MCF 10A (cell line): ENCODE data around the gene INSIG1. TPM values are rescaled to one million over a fixed set of nuclear protein-coding genes. Genes with fewer than 3 reads are reported as not detected.

Source experiments
- BruUV-seq: library from RNA; stranded (reverse); fragments of 400-500 nt; replicated peaks from 2 replicates; lab custom pipeline; 2021; lab: Mats Ljungman, UMichigan
- CTCF ChIA-PET: fragments of 300-600 bp; sonication (Branson Sonifier 250); formaldehyde crosslinking; extraction: SDS; loops from one replicate; lab custom pipeline; 2021; ENCODE audit warnings: antibody characterized with exemption, inconsistent platforms; lab: Yijun Ruan, JAX
- POLR2A ChIA-PET: fragments of 300-600, 350-650 bp; sonication (Branson Sonifier 250); formaldehyde crosslinking; extraction: SDS; loops from one replicate; lab custom pipeline; 2020; ENCODE audit warnings: antibody characterized with exemption, inconsistent platforms; lab: Yijun Ruan, JAX
- DNase-seq: peaks from one replicate; pipeline ENCODE4 v3.0.0-alpha.2; 2018; ENCODE audit not compliant: unreplicated experiment
- H3K27ac Mint-ChIP-seq: one replicate; pipeline ENCODE4 v1.8.0; 2022; ENCODE audit warnings: mild to moderate bottlenecking, low read depth, mixed read lengths; ENCODE audit not compliant: unreplicated experiment
- H3K27me3 Mint-ChIP-seq: one replicate; pipeline ENCODE4 v1.8.0; 2022; ENCODE audit warnings: mixed read lengths; ENCODE audit not compliant: insufficient read depth, unreplicated experiment
- H3K36me3 Mint-ChIP-seq: one replicate; pipeline ENCODE4 v1.8.0; 2022; ENCODE audit warnings: mild to moderate bottlenecking, moderate library complexity, mixed read lengths; ENCODE audit not compliant: insufficient read depth, unreplicated experiment
- H3K4me1 Mint-ChIP-seq: one replicate; pipeline ENCODE4 v1.8.0; 2022; ENCODE audit warnings: mixed read lengths; ENCODE audit not compliant: insufficient read depth, unreplicated experiment
- H3K4me3 Mint-ChIP-seq: one replicate; pipeline ENCODE4 v1.8.0; 2022; ENCODE audit warnings: mild to moderate bottlenecking, moderate library complexity, mixed read lengths; ENCODE audit not compliant: unreplicated experiment
- H3K9me3 Mint-ChIP-seq: one replicate; pipeline ENCODE4 v1.8.0; 2022; ENCODE audit warnings: mixed read lengths; ENCODE audit not compliant: unreplicated experiment
- intact Hi-C: fragments of 100-400 bp; cut with micrococcal nuclease; formaldehyde crosslinking; loops from 2 replicates; pipeline ENCODE4 v1.14.1; 2022
- total RNA-seq: library from RNA; stranded (reverse); gene quantifications from 2 replicates; pipeline ENCODE4 v1.2.3, GENCODE V29; 2022
- TF ChIP-seq, protein P1 (sequence below): fragments of 200-600 bp; IDR thresholded peaks from one replicate; pipeline ENCODE4 v1.8.0; 2022; ENCODE audit warnings: antibody characterized with exemption, mild to moderate bottlenecking; ENCODE audit not compliant: unreplicated experiment

Gene INSIG1
- total RNA-seq, 1 experiment from 2014 or later = 11.2 TPM

DNA sequence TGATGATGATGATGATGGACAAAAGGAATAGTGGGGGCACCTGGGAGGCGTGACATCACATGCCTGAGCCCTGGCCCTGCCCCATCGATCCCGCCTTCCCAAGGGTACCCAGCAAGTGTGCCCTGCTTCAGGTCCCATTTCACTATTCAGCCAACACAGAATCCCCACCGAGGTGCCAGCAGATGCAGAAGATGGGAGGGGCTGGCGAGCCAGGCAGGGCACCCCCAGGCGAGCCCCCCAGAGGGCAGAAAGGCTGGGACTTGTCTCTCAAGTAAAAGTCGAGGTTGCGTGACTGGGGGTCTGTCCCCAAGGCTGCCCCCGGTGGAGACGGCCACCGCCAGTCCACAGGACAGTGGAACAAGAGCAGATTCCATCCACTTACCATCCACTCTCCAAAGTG, 57.5 kb downstream of the INSIG1 start:
- intact Hi-C loops = no loop called here
- Mint-ChIP-seq H3K27me3 (peaks cover 10% of the 10 kb centered on the region), H3K9me3 (peaks cover 7% of the 10 kb centered on the region), H3K36me3 (no peaks in the 10 kb centered on the region), H3K27ac (no peak overlapping the region), H3K4me1 (peaks cover 5% of the 10 kb centered on the region), H3K4me3 (no peak overlapping the region)
- ChIA-PET POLR2A (no interaction called here), CTCF (interaction anchor here (1.7 kb wide), 1 partner anchor 10 kb away, joined by 10 read pairs; no protein-coding TSS in a partner anchor)
- BruUV-seq = no TSS peak
- TF ChIP-seq, protein P1, sequence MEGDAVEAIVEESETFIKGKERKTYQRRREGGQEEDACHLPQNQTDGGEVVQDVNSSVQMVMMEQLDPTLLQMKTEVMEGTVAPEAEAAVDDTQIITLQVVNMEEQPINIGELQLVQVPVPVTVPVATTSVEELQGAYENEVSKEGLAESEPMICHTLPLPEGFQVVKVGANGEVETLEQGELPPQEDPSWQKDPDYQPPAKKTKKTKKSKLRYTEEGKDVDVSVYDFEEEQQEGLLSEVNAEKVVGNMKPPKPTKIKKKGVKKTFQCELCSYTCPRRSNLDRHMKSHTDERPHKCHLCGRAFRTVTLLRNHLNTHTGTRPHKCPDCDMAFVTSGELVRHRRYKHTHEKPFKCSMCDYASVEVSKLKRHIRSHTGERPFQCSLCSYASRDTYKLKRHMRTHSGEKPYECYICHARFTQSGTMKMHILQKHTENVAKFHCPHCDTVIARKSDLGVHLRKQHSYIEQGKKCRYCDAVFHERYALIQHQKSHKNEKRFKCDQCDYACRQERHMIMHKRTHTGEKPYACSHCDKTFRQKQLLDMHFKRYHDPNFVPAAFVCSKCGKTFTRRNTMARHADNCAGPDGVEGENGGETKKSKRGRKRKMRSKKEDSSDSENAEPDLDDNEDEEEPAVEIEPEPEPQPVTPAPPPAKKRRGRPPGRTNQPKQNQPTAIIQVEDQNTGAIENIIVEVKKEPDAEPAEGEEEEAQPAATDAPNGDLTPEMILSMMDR = no peak
- DNase-seq = no peak

DNA sequence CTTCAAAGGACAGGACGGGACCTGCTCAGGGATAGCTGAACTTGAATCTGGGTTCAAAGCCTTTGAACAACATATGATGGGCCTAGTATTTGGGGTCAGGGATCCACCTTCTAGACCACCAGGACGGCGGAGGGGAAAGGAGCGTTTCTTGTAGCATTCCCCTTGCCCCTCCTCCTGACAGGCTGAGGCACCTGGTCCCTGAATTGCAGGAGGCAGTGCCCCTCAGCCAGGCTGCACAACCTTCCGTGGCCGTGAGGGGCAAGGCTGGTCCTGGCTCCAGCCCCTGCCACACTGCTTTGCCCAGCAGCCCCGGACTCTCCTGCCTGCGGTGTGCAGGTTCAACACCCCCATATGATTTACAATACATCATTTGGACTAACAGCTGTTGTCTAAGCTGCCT, 58.1 kb downstream of the INSIG1 start:
- Mint-ChIP-seq H3K27ac (no peak overlapping the region), H3K36me3 (no peaks in the 10 kb centered on the region), H3K9me3 (peaks cover 7% of the 10 kb centered on the region), H3K4me1 (peaks cover 5% of the 10 kb centered on the region), H3K27me3 (peaks cover 15% of the 10 kb centered on the region), H3K4me3 (no peak overlapping the region)
- CTCF ChIA-PET = interaction anchor here (0.6 to 1.7 kb wide), 4 partner anchors 11 to 273 kb away, joined by 4 to 10 read pairs (median 4); no protein-coding TSS in a partner anchor
- TF ChIP-seq, protein P1 = no peak
- no TSS peak for BruUV-seq
- DNase-seq = no peak
- POLR2A ChIA-PET = no interaction called here
- intact Hi-C loops = no loop called here

DNA sequence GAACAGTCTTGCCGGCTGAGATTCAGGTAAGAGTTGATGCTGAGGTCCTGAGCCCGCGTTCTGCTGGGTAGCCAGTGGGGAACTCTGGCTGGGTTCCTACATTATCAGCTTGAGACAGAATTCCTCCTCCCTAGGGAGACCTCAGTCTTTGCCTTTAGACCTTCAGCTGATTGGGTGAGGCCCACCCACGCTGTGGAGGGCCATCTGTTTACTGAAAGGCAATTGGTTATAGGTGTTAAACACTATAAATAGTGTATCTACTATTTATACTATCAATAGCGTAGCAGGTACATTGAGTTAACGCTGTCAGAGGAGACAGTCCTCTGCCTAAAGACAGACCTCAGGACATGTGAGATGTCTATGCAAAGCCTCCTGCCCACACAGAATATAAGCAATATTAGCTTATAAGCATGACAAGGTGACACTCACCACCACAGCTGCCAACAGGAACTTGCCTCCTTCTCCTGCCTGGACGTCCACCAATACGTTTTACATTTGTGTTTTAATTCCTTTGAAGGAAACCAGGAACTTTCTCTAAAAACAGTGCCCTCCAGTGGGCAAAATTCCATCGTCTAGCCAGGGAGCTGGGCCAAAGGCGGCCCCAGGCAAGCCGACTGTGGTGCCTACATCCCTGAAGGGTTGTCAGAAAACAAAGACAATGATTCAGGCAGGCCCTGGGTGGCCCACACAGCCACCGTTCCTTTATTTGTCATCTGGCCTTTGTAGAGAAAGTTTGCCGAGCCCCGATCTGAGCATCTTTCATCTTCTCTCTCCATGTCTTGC, 58.8 kb downstream of the INSIG1 start:
- Mint-ChIP-seq H3K27ac (no peak overlapping the region), H3K9me3 (peaks cover 7% of the 10 kb centered on the region), H3K27me3 (peaks cover 15% of the 10 kb centered on the region), H3K4me1 (peaks cover 5% of the 10 kb centered on the region), H3K36me3 (no peaks in the 10 kb centered on the region), H3K4me3 (no peak overlapping the region)
- ChIA-PET CTCF (interaction anchor here (0.6 to 1.7 kb wide), 5 partner anchors 12 to 272 kb away, joined by 3 to 10 read pairs (median 4); no protein-coding TSS in a partner anchor), POLR2A (interaction anchor here (0.7 kb wide), 2 partner anchors 23 to 738 kb away, joined by 3 to 4 read pairs; no protein-coding TSS in a partner anchor)
- DNase-seq = peak; percentile 47
- no TSS peak for BruUV-seq
- TF ChIP-seq, protein P1 = peak; percentile 29
- intact Hi-C loops = no loop called here

DNA sequence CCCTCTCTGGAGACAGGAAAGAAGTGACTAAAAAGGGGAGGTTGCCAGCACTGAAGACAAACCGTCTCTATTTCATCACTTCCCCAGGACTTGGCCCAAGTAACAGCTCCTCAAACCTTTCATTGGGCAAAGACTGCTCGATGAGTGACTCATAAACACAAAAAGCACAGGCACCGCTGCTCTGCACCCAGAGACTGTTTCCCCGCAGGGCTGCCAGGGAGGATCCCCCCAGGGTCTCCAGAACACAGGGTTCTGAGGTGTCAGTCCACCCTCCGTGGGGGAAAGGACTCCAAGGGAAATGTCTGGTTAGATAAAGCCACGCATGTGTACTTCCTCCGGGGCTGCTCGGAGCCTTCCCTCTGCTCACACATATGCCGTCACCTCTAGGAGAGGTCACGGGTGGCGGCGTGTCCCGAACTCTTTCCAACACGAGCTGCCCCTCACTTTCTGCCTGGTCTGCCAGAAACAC, 59.9 kb downstream of the INSIG1 start:
- ChIA-PET CTCF (interaction anchor here (0.8 to 1.4 kb wide), 4 partner anchors 11 to 430 kb away, joined by 3 to 6 read pairs (median 4); no protein-coding TSS in a partner anchor), POLR2A (interaction anchor here (0.7 kb wide), 2 partner anchors 233 to 739 kb away, joined by 3 to 4 read pairs; no protein-coding TSS in a partner anchor)
- no peak overlapping the region for H3K4me3 Mint-ChIP-seq
- H3K27ac Mint-ChIP-seq = no peak overlapping the region
- peaks cover 5% of the 10 kb centered on the region for H3K4me1 Mint-ChIP-seq
- H3K27me3 Mint-ChIP-seq = peaks cover 15% of the 10 kb centered on the region
- TF ChIP-seq, protein P1 = no peak
- peaks cover 7% of the 10 kb centered on the region for H3K9me3 Mint-ChIP-seq
- BruUV-seq = no TSS peak
- no peaks in the 10 kb centered on the region for H3K36me3 Mint-ChIP-seq
- peak; percentile 96 for DNase-seq
- intact Hi-C loops = no loop called here
